ENCODE data around the gene ZYG11B. TPM values are rescaled to one million over a fixed set of nuclear protein-coding genes. Genes with fewer than 3 reads are reported as not detected.
"Not testable (repeated sequence)": the region's sequence is repeated elsewhere in the genome, so short reads cannot be mapped to it uniquely, and the experiment has no call there.

Gene ZYG11B
- total RNA-seq, 3 donors from 2014 or later: 38.7 to 47.6 (median 47.4) TPM

GRCh38 chr1:52748119-52748518 lies 21.9 kb downstream of the ZYG11B start:
- H3K4me1 ChIP-seq: no peaks in the 10 kb centered on the region
- no peak overlapping the region for H3K4me3 ChIP-seq
- TF ChIP-seq CTCF (IDR thresholded peaks at IDR 0.05): no peak
- H3K27me3 ChIP-seq: no peaks in the 10 kb centered on the region
- H3K27ac ChIP-seq: no peak overlapping the region
- H3K36me3 ChIP-seq: no peaks in the 10 kb centered on the region
- intact Hi-C loops (cut with DNase I; ENCODE audit: low total_unique reads): no loop called here
- no peak for DNase-seq (ENCODE audit: low spot score in 2 of 2)
- H3K9me3 ChIP-seq: no peaks in the 10 kb centered on the region

GRCh38 chr1:52749496-52749895 lies 23.2 kb downstream of the ZYG11B start:
- H3K9me3 ChIP-seq; DNase-seq (ENCODE audit: low spot score in 2 of 2); H3K36me3 ChIP-seq; H3K4me1 ChIP-seq; intact Hi-C loops (cut with DNase I; ENCODE audit: low total_unique reads); H3K27ac ChIP-seq; H3K27me3 ChIP-seq; H3K4me3 ChIP-seq: not testable (repeated sequence)

GRCh38 chr1:52750139-52750538 lies 23.9 kb downstream of the ZYG11B start:
- not testable (repeated sequence) for DNase-seq (ENCODE audit: low spot score in 2 of 2); H3K4me1 ChIP-seq

GRCh38 chr1:52751589-52752483 lies 25.6 kb downstream of the ZYG11B start:
- intact Hi-C loops (cut with DNase I; ENCODE audit: low total_unique reads): no loop called here
- TF ChIP-seq POLR2A (IDR thresholded peaks at IDR 0.05) (no peak), POLR2AphosphoS5 (IDR thresholded peaks at IDR 0.05) (no peak), CTCF (IDR thresholded peaks at IDR 0.05) (no peak)
- no peaks in the 10 kb centered on the region for H3K9me3 ChIP-seq
- no peak for DNase-seq (ENCODE audit: low spot score in 2 of 2)
- no peak overlapping the region for H3K4me3 ChIP-seq
- H3K27me3 ChIP-seq: no peaks in the 10 kb centered on the region
- H3K36me3 ChIP-seq: no peaks in the 10 kb centered on the region
- no peak overlapping the region for H3K27ac ChIP-seq
- H3K4me1 ChIP-seq: no peaks in the 10 kb centered on the region

More at GRCh38 chr1:52750139-52750538, 23.9 kb downstream of the ZYG11B start:
- H3K36me3 ChIP-seq; H3K4me3 ChIP-seq; H3K9me3 ChIP-seq; H3K27ac ChIP-seq; intact Hi-C loops (cut with DNase I; ENCODE audit: low total_unique reads); H3K27me3 ChIP-seq: not testable (repeated sequence)

GRCh38 chr1:52752484-52752826 lies 26.2 kb downstream of the ZYG11B start:
- Histone ChIP-seq H3K9me3 (no peaks in the 10 kb centered on the region), H3K27me3 (no peaks in the 10 kb centered on the region), H3K4me1 (no peaks in the 10 kb centered on the region), H3K27ac (no peak overlapping the region), H3K36me3 (no peaks in the 10 kb centered on the region), H3K4me3 (no peak overlapping the region)
- TF ChIP-seq POLR2AphosphoS5 (IDR thresholded peaks at IDR 0.05) (no peak), POLR2A (IDR thresholded peaks at IDR 0.05) (no peak), CTCF (IDR thresholded peaks at IDR 0.05) (no peak)
- intact Hi-C loops (cut with DNase I; ENCODE audit: low total_unique reads): no loop called here
- DNase-seq (ENCODE audit: low spot score in 2 of 2): no peak

- Histone ChIP-seq H3K27me3 (no peaks in the 10 kb centered on the region), H3K9me3 (no peaks in the 10 kb centered on the region), H3K36me3 (no peaks in the 10 kb centered on the region), H3K27ac (no peak overlapping the region), H3K4me3 (no peak overlapping the region), H3K4me1 (no peaks in the 10 kb centered on the region)
- DNase-seq (ENCODE audit: low spot score in 2 of 2): no peak
- TF ChIP-seq POLR2AphosphoS5 (IDR thresholded peaks at IDR 0.05): no peak
- TF ChIP-seq POLR2A (IDR thresholded peaks at IDR 0.05): no peak
- TF ChIP-seq CTCF (IDR thresholded peaks at IDR 0.05): no peak
- intact Hi-C loops (cut with DNase I; ENCODE audit: low total_unique reads): no loop called here
Observed at GRCh38 chr1:52753169-52753568, 26.9 kb downstream of the ZYG11B start.

Data from breast epithelium (tissue), 4 donors.